GM18861 (cell line): ENCODE measurements around the gene CCDC150.
"Not testable (repeated sequence)": the region's sequence is repeated elsewhere in the genome, so short reads cannot be mapped to it uniquely, and the experiment has no call there.

Experiments
- ATAC-seq: cut with Tn5 transposase; IDR thresholded peaks from one replicate; pipeline ENCODE4 v1.9.1; 2021; ENCODE audit not compliant: unreplicated experiment

CCDC150 gene

DNA sequence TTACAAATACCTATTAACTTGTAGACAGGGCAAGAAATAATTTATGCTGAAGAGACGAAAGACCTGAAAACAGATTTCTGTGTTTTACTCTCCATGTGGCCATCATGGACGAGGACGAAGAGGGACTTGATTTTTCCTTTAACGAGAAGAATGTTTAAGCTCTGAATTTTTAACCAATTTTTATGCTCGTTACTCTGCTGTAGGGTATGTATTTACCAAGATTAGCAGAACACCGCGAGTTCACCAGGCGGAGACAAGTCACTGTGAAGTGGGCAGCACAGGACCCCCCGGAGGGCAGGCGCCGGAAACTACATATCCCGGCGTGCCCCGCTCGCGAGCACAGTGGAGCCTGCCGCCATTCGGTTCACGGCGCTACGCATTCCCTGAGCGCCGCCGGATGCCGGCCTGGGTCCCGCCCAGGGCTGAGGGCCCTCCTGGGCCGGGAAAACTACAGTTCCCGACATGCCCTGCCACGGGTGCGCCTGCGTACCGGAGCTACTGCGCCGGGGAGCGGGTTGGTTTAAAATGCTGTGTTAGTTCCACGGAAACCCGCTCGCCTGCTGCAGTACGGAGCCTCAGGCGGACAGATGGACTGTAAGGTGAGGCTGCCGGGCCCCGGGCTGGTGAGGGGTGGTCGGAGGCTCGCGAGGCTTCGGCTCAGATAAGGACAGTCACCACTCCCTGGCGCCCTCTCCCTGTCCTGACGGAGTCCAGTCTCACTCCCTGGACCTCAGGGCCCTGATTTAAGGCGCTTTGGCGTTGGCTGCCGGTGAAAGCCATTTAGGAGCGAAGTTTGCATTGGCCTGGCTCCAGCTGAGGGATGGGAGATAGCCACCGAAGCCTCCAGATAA, at the start of gene CCDC150:
TSS of gene CCDC150 (plus strand) at position 536 of the 851 bp plus-strand sequence. CDS start at position 588, 52 bp downstream.
- ATAC-seq, result peak; percentile 99

DNA sequence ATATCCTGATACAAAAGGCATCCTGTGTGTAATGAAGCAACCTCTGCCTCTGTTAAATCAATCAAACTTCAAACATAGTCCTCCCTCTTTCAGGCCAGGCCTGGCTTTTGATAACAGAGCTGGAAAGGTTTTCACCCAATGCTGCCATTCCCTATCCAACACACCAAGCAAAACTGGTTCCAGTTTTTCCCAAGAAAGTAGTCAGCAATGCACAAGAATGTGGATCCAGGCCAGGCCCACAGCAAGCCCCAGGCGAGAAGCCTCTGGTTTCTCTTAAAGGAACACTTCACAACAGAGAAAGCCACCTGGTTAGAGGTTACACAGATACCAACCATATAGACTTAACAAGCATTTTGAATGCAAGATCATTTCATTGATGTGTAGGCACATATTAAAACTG, 49.2 kb upstream of the CCDC150 start:
- ATAC-seq, result no peak

DNA sequence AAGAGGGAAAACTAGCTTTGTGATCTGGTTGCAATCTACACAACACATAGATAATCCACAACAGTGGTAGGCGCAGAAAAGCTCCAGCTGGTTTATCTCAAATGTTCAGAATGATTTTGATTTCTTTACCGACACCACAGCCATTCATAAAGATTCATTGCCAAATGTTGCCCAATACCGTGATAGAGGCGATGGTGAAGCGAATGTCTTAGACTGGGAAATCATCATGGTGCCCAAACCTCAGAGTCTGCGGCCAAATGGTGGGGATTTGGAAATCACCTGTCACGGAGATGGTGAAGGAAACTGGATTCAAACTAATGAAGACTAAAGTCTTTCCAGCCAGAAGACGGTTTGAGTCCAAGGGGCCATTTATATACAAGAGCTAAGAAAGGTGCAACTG, 48.5 kb upstream of the CCDC150 start:
- ATAC-seq, result no peak

DNA sequence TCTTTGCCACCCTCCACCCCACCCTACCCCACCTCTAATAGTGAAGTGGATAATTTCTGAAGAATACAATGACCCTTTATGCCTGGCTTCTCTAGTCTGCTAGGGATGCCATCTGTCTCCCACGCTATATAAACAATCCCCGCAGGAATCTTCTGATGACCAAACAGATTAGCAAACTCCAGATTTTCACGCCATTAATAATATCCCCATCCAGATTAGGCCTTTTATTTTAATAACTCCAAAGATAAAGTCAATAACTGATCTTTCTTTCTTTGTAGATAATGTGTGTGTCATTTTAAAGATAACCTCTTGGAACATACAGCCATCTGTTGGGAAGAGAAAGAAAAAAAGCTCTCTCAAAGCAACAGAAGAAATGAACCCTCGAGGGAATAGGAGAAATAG, 47.9 kb upstream of the CCDC150 start:
- ATAC-seq, result no peak

DNA sequence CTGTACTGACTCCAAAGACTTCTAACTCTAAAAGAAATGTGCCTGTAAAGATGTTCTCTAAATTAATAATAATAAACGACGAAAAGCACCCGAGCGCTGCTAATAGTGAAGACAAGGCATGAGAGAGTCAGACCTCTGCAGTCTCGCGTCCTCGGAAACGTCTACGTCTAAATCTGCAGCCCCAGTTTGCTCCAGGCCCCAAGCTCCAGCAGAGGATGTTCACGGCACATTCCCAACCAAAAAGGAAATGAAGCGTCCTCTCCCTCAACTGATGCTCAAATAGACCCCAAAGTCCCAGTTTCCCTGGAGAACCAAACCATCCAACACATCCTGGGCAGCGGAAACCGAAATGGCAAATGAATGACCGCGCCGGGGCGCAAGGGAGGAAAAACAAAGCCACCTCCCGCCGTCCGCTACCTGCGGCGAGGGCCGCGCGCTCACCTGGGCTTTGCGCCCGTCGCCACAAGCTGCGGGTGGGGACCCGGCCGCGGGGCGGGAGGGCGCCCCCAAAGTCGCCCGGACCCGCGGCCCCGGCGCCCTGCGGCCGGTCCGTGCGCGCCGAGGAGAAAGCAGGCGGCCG, 47.1 kb upstream of the CCDC150 start:
- ATAC-seq, result peak; percentile 10

DNA sequence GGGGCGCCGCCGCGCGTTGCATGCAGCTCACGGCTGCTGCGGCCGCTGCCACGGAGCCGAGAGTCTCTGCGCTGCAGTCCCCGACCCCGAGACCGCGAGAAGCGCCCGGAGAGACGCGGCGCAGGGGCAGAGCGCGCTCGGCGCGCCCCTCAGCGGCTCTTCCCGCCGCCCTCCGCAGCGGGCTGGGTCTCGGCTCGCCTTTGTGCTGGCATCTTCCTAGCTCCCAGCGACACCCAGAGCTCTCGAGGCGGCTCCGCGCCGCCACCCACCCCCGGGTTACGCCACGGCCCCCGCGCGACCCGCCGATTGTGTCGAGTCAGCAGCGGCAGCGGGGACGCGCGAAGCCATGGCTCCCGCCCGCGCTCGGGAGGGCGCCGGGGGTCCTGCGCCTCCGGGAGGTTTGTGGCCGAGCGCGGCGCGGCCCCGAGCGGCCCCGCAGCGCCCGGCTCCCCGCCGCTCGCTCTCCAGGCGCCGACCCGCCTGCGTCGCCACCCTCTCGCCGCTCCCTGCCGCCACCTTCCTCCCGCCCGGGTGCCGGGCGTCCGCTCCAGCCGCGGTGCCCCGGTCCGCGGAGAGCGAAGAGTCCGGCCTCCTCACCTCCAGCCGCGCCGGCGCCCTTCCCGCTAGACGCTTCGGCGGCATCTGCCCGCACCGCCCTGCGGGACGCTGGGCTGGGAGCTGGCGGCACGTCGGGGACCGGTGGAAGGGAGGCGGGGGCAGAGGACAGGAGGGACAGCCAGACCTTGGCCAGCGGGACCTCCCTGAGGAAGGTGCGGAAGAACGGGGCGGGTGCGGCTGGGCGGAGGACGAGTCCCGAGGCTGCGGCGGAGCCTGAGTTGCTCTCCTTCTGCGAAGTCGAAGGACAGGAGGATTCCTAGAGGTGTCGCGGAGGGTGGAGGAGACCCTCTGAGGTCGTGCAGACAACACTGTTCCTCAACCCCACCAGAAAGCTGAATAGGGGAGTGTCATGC, 46.3 kb upstream of the CCDC150 start, which contains the start of gene HECW2:
TSS of gene HECW2 (minus strand) at position 644 of the 971 bp plus-strand sequence.
- ATAC-seq, result peak; percentile 52

DNA sequence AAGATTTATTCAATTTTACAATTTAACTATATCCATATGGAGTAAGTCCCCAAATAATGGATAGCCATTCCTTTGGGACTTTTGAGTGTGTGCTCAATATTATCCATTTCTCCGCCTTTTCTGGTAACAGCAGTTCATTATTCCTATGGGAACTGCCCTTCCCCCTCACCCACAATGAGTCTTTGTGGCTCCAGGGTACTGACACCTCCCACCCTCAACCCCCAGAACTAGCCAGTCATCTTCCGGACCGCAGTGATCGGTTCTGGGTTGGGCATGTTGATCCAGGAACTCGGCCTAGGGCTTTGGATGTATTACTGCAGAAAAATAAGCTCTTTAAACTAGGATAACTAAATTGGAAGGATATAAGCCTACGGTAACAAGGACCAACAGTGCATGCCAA, 45.4 kb upstream of the CCDC150 start:
- no peak for ATAC-seq

DNA sequence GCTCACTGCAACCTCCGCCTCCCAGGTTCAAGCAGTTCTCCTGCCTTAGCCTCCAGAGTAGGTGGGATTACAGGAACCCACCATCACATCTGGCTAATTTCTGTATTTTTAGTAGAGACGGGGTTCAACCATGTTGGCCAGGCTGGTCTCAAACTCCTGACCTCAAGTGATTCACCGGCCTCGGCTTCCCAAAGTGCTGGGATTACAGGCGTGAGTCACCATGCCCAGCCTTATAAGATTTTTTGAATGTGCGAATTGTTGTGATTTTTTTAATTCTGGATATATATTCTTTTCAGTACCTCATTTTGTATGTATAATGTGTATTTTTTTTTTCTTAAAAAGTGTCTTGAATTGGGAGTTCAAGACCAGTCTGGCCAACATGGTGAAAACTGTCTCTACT, 42.0 kb upstream of the CCDC150 start:
- no peak for ATAC-seq

DNA sequence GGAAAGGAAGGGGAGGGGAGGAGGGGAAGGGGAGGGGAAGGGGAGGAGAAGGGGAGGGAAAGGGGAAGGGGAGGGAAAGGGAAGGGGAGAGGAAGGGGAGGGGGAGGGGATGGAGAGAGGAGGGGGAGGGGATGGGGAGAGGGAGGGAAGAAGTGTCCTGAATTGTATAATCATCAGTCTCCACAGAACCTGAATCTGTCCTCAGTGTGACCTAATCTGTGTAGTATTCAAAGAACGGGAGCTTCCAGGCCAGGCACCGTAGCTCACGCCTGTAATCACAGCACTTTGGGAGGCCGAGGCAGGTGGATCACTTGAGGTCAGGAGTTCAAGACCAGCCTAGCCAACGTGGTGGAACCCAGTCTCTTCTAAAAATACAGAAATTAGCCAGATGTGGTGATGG, 41.1 kb upstream of the CCDC150 start:
- ATAC-seq, result no peak

DNA sequence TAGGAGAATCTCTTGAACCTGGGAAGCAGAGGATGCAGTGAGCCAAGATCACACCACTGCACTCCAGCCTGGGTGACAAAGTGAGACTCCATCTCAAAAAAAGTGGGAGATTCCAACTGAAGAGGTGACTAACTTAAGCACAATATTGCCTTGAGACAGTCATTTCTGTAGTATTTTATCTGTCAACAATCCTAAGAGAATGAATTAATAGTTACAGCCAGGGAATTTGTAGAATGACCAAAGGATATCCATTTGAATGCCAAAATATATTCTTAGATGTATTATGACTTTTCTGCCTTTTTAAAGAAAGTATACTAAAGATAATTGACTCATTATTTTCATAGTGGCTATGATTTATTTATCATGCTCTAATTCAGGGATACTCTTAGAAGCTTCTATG, 40.7 kb upstream of the CCDC150 start:
- ATAC-seq, result no peak

DNA sequence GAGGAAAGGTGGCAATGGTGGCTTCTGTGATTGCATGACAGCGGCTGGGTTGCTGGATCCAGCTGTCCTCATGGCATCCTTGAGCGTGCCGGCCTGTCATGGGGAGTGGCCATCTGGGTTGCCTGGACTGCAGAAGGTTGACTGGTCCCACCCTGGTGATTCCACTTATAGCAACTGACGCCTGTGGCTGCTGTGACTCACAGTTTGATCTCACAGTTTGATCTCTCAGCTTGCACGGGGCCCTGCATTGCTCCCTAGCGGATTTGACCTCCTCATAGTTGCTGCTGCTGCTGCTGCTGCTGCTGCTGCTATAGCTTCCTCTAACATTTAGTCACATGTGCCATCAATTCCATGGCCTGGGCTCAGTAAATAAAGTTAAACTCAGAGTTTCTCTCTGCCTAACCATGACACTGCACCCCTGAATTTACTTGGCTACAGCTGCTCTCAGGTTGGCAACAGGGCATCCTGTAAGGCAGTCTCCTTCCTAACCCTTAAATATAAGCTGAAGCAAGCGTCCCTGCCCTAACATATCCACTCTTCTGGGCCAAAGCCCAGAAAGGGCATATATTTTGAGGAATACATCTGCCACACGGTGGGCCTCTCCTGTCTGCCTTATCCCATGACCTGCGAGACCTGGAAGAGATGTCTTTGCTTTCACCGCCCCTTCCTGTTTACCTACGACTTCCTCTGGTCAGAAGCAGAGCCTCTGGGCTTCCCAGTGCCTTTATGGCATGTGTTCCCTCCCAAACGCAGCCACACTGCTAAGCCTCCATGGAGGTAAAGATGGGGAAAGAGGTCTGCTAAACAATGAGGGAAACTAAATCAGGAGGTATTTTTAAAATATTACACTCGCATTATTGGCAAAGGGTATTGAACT, 37.8 kb upstream of the CCDC150 start:
- ATAC-seq, result no peak

DNA sequence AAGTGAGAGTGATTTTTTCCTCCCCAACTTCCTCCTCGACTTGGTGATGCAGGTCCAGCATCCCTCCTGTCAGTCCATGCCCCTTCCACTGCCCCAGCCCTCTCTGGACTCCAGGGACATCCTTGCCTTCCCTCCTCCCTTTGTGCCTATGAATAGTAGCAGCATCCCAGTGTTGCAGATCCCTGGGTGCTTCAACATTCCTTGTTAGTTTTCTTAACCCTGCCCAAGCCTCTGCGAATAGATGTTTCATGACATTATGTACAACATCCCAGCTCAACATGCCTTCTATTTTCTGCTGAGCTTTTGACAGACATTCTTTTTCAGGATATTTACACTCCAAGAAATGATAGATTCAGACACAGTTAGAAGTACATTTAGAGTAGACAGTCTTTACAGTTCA, 35.3 kb upstream of the CCDC150 start:
- ATAC-seq, result no peak

DNA sequence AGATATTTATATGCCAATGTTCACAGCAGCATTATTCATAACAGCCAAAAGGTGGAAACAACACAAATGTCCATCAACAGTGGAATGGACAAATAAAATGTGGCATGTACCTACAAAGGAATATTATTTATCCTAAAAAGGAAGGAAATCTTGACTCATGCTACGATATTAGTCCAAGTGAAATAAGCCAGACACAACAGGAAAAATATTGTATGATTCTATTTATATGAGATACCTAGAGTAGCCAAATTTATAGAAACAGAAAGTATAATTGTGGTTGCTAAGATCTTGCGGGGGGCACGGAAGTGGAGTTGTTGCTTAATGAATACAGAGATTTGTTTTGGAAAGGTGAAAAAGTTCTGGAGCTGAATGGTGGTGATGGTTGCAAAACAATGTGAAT, 33.0 kb upstream of the CCDC150 start:
- ATAC-seq, result no peak

DNA sequence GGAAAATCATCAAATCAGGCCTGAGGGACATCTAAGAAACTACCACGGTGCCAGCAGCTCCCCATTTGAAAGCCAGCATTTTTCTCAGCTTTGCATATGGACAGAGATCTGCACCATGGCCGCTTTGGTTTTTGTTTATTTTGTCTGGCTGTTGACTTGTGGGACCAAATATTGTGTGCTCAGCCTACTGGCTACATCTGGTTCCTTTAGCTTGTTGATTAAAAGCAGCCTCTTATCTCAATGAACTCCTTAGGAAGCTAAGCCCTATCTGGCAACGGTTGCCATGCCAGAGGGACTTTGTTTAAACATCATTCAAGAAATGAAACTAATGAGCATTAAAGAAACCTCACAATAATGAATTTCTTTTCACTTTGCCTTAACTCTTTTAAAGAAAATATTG, 32.4 kb upstream of the CCDC150 start:
- no peak for ATAC-seq

DNA sequence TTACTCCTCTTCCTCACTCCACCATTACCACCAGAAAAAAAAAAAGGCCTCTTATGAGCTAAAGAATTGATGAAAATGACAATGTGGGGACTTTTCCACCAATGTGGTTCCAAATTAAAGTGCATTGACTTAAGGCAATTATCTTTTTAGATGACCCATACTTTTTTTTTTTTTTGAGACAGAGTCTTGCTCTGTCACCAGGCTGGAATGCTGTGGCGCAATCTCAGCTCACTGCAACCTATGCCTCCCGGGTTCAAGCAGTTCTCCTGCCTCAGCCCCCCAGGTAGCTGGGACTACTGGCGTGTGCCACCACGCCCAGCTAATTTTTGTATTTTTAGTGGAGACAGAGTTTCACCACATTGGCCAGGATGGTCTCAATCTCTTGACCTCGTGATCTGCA, 31.6 kb upstream of the CCDC150 start:
- not testable (repeated sequence) for ATAC-seq

DNA sequence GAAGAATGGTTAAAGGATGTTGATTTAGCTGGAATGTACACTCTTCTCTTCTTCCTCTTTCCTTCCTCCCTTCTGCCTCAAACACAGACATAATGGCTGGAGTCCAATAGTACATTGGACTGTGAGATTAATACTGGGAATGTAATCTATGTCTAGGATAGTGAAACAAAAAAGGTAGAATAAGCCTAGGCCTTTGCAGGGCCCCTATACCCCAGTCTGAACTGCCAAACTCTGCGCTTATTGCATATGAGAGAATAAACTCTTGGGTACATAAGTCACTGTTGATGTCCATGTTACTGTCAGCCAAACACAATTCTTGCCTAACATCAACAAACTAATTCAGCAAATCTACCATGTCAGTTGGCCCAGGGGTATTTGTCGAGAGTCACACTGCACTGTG, 29.7 kb upstream of the CCDC150 start:
- ATAC-seq, result no peak

DNA sequence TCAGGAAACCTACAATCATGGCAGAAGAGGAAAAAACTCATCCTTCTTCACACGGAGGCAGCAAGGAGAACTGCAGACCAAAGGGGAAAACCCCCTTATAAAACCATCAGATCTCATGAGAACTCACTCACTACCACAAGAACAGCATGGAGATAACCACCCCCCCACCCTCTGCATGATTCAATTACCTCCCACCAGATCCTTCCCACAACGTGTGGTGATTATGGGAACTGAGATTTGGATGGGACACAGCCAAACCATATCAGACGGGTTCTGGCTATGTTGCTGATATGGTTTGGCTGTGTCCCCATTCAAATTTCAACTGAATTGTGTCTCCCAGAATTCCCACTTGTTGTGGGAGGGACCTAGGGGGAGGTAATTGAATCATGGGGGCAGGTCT, 28.7 kb upstream of the CCDC150 start:
- ATAC-seq, result no peak

DNA sequence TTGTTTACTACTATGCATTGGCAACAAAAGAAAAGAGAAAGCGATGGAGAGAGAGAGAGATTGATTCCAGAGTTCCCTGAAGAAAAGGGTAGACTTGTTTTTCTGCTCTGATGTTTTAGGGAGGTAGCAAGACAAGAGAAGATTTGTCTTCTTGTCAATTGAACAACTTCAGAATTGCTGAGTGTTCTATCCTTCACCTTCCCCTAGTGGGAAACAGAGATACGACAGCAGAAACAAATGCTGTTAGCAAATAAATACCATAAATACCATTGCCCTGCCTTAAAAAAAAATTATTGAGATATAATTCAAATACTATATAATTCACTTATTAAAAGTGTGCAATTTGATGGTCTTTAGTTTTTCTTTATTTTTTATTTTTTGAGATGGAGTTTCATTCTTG, 26.2 kb upstream of the CCDC150 start:
- no peak for ATAC-seq

DNA sequence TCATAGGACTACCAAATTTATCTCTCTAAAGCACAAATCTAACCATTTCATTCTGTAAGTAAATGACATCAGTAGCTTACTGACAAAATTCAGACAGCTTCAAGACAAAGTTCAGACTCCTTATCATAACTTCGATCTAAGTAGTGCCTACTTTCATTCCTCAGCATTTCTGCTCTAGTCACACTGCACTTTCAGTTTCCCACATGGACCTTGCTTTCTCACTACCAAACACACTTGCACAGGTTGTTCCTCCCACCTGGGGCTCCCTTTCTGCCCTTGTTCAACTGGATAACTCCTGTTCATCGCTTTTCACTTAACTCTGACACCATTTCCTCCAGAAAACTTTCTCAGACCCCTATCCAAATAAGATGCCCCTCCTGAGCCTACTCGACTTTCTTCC, 22.1 kb upstream of the CCDC150 start:
- no peak for ATAC-seq

DNA sequence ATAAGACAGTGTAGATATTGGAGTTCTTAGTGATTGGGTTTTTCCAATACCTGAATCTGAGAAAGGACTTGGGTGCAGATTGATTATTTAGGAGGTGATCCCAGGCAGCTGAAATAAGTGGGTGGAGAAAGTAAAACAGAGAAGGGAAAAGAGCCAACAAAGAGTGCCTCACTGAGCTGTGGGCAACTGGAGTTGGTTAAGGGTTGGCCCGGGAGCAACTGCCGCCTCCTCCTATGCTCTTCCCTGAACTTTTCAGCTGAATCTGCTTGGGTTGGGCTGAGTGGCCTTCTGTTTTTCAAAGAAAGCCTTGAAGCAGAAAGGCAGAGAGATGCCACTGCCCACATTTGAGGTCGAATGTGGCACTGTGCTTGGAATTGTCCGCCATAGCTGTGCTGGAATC, 20.9 kb upstream of the CCDC150 start:
- ATAC-seq, result no peak
